NCI-H2196 treated with DMSO at 0.1 percent for 48 hours (cell line): Measurements from ENCODE around the gene SPC25.
"Not testable (repeated sequence)": the region's sequence is repeated elsewhere in the genome, so short reads cannot be mapped to it uniquely, and the experiment has no call there.

Source experiments
- DNase-seq: peaks from one replicate; lab custom pipeline; 2025; ENCODE audit not compliant: unreplicated experiment; lab: John Stamatoyannopoulos, UW

SPC25 gene

DNA sequence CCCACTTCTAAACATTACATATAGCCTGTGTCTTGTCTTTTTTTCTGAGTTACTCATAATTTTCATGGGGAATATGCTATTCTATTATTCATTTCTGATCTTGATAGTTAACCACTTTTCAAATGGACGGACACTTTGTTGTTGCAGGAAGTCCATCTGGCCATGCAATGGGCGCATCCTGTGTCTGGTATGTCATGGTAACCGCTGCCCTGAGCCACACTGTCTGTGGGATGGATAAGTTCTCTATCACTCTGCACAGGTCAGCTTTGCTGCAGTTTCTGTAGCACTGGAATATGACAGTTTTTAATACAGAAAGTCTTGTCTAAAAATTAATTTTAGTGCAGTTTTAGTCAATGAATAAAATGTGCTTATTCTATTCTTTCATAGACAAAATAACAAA lies 14.1 kb upstream of the SPC25 start:
- no peak for DNase-seq

DNA sequence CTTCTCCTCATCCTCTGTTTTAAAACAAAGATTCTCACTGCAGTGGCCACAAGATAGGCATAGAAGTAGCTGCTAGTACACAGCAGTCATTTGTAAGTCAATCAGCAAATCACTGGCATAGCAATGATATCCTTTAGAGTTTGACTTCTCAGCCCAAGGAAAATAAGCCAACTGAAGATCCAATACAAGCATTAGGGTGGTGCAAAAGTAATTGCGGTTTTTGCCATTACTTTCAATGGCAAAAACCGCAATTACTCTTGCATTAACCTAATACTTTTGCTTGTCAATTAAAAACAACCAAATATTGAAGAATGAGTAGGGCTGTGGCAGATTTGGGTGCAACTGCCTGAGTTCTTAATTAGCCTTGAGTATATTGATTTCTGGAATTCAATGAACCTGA lies 13.7 kb upstream of the SPC25 start:
- DNase-seq = no peak

DNA sequence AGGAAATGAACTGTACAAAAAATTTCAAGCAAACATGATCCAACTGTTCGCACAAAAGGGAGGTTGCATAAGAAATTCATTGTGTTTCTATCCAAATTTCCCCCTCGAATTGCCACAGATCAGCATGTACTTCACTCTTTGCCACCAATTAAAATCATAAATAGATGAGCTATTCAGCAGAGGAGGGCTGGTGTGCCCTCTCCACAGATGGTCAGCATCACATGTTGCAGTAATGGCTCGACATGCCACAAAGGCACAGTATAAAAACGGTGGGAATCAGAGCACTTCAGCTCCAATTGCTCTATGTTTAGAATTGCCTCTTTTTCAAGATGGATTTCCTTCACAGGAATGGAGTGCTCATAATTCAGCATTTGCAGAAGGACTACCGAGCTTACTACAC lies 10.8 kb upstream of the SPC25 start, which contains the start of gene G6PC2:
Gene G6PC2, plus strand, starts transcription at position 289 of the 400 bp plus-strand sequence. Its CDS starts 41 bp downstream, at position 330.
- DNase-seq = no peak

DNA sequence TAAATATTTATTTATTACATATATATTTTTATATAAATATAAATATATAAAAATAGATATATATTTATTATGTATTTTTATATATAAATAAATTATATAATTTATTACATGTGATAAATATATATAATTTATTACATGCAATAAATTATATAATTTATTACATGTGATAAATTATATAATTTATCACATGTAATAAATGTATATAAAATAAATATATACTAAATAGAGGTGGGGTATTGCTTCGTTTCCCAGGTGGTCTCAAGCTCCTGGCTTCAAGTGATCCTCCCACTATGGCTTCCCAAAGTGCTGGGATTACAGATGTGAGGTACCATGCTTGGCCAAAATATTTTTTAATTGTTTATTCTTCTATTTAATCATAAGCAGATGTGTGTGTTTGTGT lies 7.2 kb upstream of the SPC25 start:
- DNase-seq = no peak

- DNase-seq = no peak
Measured at GRCh38 chr2:168896783-168897182, 6.6 kb upstream of the SPC25 start.

- no peak for DNase-seq
Measured at GRCh38 chr2:168895771-168896170, 5.5 kb upstream of the SPC25 start.

- DNase-seq = no peak
Measured at GRCh38 chr2:168894720-168895119, 4.5 kb upstream of the SPC25 start.

DNA sequence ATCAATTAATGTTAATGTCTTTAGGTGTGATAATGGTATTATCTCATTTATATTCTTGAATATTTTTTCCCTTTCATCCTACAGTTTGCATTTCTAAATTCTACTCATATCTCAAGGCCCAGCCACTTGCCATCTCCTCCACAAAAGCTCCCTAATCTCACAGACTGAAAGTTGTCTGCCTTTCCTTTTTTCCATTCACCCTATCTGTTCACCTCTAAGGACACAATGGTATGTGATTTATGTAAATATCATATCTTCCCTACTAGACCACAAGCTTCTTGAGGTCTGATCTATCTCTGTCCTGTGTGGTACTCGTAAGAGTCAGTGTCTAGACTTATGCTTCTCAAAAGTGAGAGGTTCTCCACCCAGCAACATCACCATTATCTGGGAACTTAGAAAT lies 3.9 kb upstream of the SPC25 start:
- no peak for DNase-seq

DNA sequence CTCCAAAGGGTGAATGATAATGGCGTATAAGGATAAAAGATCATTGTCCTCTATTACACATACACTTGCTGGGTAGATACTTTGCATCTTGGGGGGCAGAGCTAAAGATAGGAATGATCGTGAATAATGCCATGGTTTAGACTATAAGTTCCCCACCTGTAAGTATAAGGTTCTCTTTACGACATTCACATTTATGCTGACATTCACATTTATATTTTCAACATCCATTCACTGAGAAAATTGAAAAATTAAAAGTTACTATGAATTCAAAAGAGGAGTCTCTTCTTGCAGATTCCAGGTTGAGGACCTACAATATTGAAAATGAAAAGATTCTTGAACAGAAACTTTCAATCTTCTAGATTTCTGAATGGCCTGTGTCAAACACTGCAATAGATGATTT lies 2.1 kb upstream of the SPC25 start:
- DNase-seq = no peak

DNA sequence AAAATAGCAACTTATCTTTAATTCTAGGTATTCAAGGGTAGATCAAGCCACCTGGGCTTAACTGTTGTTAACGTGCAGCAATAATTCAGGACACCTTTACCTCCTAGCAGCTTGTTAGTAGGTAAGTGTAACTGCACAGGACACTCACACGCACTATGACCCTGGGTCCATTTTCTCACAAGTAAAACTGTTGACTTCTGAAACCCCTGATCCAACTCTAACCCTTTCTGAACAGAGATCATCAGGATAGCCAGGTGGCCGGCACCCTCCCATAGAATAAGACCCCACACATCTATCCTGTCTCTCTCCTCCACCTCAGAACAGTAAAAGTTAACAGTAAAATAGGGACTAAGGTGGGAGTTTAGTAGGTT lies 610 bp downstream of the SPC25 start:
- no peak for DNase-seq

DNA sequence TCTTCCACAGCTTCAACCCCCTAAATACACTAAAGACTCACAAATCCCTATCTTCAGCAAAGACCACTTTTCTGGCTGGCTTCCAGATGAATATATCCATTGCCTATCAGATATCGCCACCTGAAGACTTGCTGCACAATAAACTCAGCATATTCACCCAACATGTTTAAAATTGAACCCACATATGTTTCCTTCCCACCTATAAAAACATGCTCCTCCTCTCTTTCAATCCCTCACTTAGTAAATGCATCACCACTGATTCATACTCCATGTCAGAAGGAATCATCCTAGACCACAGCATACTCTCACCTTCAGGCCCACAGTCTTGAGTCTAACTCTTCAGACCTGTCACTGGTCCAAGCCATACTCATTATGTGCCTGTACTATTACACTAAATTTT lies 5.3 kb downstream of the SPC25 start:
- DNase-seq = no peak

- not testable (repeated sequence) for DNase-seq
Measured at GRCh38 chr2:168882163-168882562, 8.1 kb downstream of the SPC25 start.

DNA sequence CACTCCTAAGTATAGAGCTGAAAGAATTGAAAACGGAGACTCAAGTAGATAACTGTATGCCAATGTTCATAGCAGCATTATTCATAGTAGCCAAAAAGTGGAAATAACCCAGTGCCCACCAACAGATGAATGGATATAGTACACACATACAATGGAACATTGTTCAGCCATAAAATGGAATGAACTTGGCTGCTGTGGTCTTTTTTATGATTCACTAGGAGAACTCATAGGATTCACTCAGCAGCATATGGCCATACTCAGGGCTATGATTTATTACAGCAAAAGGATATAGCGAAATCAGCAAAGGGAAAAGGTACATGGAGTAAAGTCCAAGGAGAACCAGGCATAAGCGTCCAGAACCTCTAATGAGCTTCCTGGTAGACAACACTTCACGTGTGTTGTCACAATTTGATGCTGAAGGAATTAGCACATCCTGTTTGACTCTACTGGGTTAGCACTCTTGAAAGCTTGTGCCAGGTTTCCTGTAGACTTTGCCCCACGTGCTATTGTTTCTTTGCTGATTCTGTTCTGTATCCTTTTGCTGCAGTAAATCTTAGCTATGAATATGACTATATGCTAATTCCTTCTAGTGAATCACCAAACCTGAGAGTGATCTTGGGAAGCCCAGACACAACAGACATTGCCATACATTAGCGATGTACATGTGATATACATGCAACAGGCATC lies 15.7 kb downstream of the SPC25 start:
- DNase-seq = no peak

DNA sequence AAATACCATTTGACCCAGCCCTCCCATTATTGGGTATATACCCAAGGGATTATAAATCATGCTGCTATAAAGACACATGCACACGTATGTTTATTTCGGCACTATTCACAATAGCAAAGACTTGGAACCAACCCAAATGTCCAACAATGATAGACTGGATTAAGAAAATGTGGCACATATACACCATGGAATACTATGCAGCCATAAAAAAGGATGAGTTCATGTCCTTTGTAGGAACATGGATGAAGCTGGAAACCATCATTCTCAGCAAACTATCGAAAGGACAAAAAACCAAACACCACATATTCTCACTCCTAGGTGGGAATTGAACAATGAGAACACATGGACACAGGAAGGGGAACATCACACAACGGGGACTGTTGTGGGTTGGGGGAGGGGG lies 19.4 kb downstream of the SPC25 start:
- not testable (repeated sequence) for DNase-seq

DNA sequence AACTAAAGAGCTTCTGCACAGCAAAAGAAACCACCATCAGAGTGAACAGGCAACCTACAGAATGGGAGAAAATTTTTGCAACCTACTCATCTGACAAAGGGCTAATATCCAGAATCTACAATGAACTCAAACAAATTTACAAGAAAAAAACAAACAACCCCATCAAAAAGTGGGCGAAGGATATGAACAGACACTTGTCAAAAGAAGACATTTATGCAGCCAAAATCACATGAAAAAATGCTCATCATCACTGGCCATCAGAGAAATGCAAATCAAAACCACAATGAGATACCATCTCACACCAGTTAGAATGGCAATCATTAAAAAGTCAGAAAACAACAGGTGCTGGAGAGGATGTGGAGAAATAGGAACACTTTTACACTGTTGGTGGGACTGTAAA lies 19.9 kb downstream of the SPC25 start:
- not testable (repeated sequence) for DNase-seq

GRCh38 chr2:168867164-168867563 lies 23.1 kb downstream of the SPC25 start:
- not testable (repeated sequence) for DNase-seq

DNA sequence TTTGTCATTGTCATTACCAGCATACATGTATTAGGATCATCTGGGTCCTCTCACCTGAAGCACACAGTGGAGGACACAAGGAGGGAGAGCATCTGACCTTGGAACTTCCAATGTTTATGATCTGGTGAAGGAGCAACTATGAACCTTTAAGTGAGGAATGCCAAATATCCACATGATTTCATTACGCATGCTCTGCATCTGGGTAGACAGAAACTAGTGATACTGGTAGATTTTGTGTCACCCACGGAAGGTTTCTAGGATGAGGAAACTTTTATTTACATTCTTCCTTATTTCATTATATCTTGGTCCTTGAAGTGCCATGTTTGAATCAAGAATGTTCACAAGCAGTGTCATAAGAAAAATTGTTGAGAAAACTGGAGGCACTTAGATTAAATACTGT lies 32.1 kb downstream of the SPC25 start:
- no peak for DNase-seq

DNA sequence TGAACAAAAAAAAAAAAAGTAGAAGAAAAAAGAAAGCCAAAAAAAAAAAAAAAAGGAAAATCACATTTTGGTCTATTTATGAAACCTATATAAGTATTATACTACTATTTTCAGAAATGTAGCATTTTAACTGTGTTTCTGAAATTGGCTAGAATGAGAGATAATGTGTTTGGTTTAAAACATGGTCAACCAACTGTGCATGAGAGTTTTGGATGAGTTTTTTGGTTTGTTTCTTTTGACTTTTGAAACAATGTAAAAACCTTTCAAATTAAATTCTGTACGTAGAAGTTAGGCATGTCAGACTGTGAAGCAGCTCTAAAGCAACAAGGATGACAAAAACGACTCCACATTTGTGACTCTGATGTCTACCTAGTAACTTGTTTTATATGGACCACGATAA lies 34.6 kb downstream of the SPC25 start:
- DNase-seq = no peak

GRCh38 chr2:168854651-168855050 lies 35.6 kb downstream of the SPC25 start:
- DNase-seq = no peak

- DNase-seq = no peak
Measured at GRCh38 chr2:168853471-168853870, 36.8 kb downstream of the SPC25 start.

DNA sequence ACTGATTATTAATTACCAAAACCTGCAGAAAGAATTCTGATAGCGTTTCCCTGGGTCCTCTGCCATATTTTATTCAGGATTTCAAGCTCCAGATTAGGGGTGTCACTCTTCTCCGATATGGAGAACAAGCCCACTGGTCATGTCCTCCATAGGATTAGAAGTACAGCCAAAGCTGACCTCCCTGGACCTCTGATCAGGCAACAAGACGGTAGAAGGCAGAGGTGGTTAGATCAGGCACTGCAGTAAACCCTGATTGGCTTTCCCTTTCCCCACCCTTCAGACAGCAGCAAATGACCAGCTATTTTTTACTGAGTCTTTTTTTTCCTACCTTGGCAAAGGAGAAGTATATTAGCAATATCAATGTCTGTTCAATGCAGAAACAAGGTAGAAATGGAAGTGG lies 37.7 kb downstream of the SPC25 start:
- DNase-seq = no peak

GRCh38 chr2:168851674-168852320 lies 38.4 kb downstream of the SPC25 start:
- peak; percentile 26 for DNase-seq

- no peak for DNase-seq
Measured at GRCh38 chr2:168850846-168851245, 39.4 kb downstream of the SPC25 start.
